HG02973 (cell line): ENCODE results near the gene NCKAP5.

Experiments
- ATAC-seq: cut with Tn5 transposase; IDR thresholded peaks from one replicate; pipeline ENCODE4 v1.9.1; 2021; ENCODE audit warnings: moderate library complexity; ENCODE audit not compliant: unreplicated experiment

Gene NCKAP5

GRCh38 chr2:133175926-133176325 lies 392.3 kb downstream of the NCKAP5 start:
- ATAC-seq = no peak

- no peak for ATAC-seq
Measured at GRCh38 chr2:133173224-133173623, 395.0 kb downstream of the NCKAP5 start.

GRCh38 chr2:133171393-133172004 lies 396.8 kb downstream of the NCKAP5 start:
- no peak for ATAC-seq

GRCh38 chr2:133169274-133169912 lies 398.9 kb downstream of the NCKAP5 start:
- ATAC-seq = no peak

GRCh38 chr2:133167990-133168389 lies 400.3 kb downstream of the NCKAP5 start:
- no peak for ATAC-seq

GRCh38 chr2:133167223-133167622 lies 401.0 kb downstream of the NCKAP5 start:
- ATAC-seq = no peak

GRCh38 chr2:133166031-133166430 lies 402.2 kb downstream of the NCKAP5 start:
- ATAC-seq = no peak

GRCh38 chr2:133163111-133163510 lies 405.2 kb downstream of the NCKAP5 start:
- ATAC-seq = no peak

- no peak for ATAC-seq
Measured at GRCh38 chr2:133158442-133158841, 409.8 kb downstream of the NCKAP5 start.

GRCh38 chr2:133158024-133158423 lies 410.2 kb downstream of the NCKAP5 start:
- ATAC-seq = no peak

- no peak for ATAC-seq
Measured at GRCh38 chr2:133157141-133157540, 411.1 kb downstream of the NCKAP5 start.

- ATAC-seq = no peak
Measured at GRCh38 chr2:133152801-133153200, 415.5 kb downstream of the NCKAP5 start.

GRCh38 chr2:133148187-133148586 lies 420.1 kb downstream of the NCKAP5 start:
- ATAC-seq = no peak

GRCh38 chr2:133146893-133147292 lies 421.4 kb downstream of the NCKAP5 start:
- ATAC-seq = no peak

- ATAC-seq = no peak
Measured at GRCh38 chr2:133143645-133144044, 424.6 kb downstream of the NCKAP5 start.

- ATAC-seq = no peak
Measured at GRCh38 chr2:133142087-133142486, 426.2 kb downstream of the NCKAP5 start.

- no peak for ATAC-seq
Measured at GRCh38 chr2:133140620-133141019, 427.6 kb downstream of the NCKAP5 start.

GRCh38 chr2:133139847-133140533 lies 428.3 kb downstream of the NCKAP5 start:
- no peak for ATAC-seq

- ATAC-seq = no peak
Measured at GRCh38 chr2:133138693-133139092, 429.6 kb downstream of the NCKAP5 start.

- no peak for ATAC-seq
Measured at GRCh38 chr2:133135035-133135654, 433.1 kb downstream of the NCKAP5 start.

GRCh38 chr2:133130548-133131246 lies 437.6 kb downstream of the NCKAP5 start:
- ATAC-seq = no peak
